ENCODE results near the gene SUPT6H. TPM values are rescaled to one million over a fixed set of nuclear protein-coding genes. Genes with fewer than 3 reads are reported as not detected.

The SUPT6H gene
- total RNA-seq, 1 experiment from 2014 or later: 15.1 TPM

GRCh38 chr17:28700830-28701492 is 39.0 kb downstream of the SUPT6H start:
- DNase-seq (ENCODE audit: low read depth): no peak

- DNase-seq (ENCODE audit: low read depth): no peak
Observed at GRCh38 chr17:28702026-28702751, 40.2 kb downstream of the SUPT6H start.

DNA sequence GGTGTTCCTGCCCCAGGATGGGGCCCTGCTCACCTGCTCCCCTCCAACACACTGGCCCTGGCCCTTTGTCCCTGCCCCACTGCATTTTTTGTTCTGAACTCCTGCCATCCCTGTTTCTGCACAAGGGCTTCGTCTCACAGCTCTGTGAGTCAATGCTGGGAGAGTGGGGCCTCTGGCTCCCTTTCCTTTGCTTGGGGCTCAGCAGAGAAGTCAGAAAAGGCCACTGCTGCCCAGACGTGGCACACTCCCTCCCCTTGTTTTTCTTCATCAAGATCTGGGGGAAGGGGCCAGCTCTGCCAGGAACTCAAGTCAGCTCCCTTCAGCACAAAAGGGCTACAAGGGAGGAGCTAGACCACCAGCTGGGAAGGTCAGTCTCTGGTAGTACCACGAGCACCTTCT is 40.7 kb downstream of the SUPT6H start:
- no peak for DNase-seq (ENCODE audit: low read depth)

- DNase-seq (ENCODE audit: low read depth): no peak
Observed at GRCh38 chr17:28703552-28704218, 41.7 kb downstream of the SUPT6H start.

GRCh38 chr17:28704219-28704858 is 42.3 kb downstream of the SUPT6H start:
- no peak for DNase-seq (ENCODE audit: low read depth)

DNA sequence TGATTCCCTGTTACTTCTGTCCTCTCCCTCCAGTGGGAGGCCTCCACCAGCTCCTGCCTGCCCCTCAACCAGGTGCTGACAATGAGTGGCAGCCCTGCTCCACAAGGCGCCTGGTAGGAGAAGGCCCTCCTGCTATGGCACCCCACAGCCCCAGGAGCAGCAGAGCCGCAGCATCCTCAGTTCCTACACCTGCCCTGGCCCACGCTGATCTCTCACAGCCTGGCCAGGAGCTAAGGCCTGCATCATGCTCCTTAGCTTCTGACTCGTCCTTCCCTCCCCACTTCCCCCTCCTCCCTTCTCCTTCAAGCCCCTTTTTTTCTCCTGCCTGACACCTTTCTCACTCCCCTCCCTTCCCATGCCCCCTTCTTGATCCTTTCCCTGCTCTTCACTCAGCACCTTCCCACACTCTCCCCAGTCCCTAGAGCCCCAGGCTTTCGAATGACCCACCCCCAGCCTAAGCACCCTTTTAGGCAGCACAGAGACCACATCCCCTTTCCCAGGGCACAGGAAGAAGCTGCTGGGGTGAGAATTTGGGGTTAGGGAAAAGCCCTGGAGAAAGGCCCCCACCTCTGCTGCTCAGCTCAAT is 43.2 kb downstream of the SUPT6H start:
- no peak for DNase-seq (ENCODE audit: low read depth)

DNA sequence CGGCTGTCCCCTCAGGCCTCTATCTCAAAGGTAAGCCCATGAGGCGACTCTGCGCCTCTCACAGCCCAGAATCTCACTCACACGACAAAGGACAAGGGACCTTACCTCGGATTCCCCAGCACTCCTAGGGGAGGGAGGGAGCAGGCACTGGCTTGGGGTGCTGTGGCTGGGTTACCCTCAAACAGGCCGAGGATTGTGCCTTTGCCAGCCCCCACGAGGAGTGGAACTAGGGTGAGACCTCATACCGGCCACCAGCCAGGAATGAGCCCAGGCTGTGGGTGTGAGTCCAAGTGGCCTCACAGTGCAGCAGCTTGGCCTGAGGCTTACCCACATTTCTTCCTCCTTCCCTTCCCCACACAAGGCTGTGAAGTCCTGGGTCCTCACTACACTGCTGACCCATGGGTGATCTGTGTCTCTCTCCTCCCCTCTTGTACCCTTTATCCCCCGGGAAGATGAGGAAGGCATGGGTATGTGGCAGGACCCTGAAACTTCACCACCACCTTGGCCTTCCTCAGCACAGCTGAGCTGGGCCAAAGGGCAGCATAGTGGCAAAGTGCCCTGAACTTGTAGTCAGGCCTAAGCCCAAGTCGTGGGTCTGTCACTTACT is 43.8 kb downstream of the SUPT6H start:
- no peak for DNase-seq (ENCODE audit: low read depth)

DNA sequence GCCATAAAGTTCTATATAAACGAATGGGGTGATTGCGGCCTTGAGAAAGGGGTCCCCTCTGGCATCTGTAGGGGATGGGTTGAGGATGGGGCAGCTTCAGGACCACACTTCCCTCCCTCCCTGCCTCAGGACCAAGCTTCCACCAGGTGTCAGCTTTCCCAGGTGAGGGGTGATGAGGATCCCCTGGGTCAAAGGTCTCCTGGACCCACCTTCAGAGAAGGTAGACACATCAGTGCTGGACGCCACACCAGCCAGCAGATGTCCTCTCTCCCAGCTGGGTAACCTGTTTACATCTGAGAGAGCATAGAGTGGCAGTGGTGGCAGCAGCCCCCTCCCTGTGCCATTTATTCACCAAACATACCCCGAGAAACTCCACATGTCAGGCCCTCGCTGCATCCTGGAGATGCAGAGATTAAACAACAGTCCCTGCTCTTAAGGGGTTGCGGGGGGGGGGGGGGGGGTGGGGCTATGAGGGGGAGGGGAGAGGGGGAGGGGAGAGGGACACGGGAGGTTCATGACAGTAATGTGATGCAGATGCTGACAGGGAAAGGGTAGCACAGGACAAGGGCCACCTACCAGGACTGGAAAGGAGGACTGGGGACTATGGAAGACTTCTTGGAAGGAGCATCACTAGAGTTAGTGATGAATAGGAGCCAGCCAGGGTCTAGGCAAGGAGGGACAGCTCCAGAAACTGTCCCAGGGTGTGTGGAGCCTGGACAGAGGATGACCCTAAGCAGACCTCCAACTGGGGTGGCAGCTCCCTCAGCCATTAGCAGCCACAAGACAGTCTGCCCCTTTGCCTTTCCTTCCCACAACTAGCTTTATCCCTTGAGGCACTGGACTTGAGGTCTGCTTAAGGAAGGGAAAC is 44.7 kb downstream of the SUPT6H start:
- DNase-seq (ENCODE audit: low read depth): no peak

DNA sequence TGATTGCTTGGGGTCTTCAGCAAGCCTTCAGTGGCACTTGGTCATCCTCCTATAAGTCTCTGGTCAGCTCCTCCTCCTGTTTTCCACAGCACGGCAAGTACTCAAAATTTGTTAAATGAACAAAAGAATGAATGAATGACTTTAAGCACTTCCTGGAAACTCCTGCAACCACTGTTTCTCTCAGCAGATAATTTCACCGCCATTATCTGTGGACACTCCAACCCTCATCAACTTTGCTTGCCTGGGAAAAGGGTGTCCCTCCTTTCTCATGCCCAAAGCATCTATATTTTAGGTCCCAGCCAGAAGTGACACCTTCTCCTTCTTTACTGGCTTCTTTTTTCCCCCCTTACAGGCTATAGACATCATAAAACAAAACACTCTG is 45.3 kb downstream of the SUPT6H start:
- no peak for DNase-seq (ENCODE audit: low read depth)

DNA sequence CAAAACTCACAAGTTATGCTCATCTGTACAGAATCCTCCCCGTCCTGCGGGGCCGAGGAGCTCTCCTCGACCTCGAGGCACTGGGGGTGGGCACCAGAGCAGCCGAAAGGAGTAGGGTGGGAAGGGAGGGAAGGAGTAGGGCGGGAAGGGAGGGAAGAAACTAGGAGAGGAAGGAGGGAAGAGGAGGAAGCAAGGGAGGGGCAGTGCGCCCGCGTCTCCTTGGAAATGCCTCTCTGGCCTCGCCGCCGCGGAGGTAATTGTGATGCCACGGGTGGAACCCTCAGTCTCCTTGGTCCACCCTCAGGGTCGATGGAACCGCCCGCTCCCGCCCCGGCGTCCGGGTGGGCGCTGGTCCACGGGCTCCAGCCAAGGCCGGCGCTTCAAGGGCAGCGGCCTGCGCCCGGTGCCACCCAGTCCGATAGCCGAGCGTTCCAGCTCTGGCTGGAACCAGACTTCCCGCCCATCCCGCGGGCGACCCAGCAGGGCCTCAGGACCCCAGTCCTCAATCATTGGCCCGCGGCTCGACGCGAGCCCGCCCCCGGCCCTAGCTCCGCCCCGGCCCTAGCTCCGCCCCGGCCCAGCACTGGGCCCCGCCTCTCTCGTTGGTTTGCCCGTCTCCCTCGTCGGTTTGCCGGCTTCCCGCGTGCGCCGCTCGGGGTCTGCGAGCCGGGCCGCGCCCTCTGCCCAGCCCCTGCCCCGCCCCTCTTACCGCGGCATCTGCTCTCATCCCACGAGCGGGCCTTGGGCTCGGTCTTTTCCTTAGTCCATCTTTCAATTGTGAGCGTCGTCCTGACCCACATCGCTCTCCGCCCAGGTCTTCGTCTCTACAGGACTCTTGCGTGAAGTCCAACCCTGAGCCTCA is 49.1 kb downstream of the SUPT6H start:
- peak; percentile 88 for DNase-seq (ENCODE audit: low read depth)

GRCh38 chr17:28711723-28712031 is 49.7 kb downstream of the SUPT6H start, which contains the start of gene PROCA1:
PROCA1 (minus strand) TSS chr17:28711888; CDS start chr17:28711660, 228 bp downstream.
- DNase-seq (ENCODE audit: low read depth): no peak

DNA sequence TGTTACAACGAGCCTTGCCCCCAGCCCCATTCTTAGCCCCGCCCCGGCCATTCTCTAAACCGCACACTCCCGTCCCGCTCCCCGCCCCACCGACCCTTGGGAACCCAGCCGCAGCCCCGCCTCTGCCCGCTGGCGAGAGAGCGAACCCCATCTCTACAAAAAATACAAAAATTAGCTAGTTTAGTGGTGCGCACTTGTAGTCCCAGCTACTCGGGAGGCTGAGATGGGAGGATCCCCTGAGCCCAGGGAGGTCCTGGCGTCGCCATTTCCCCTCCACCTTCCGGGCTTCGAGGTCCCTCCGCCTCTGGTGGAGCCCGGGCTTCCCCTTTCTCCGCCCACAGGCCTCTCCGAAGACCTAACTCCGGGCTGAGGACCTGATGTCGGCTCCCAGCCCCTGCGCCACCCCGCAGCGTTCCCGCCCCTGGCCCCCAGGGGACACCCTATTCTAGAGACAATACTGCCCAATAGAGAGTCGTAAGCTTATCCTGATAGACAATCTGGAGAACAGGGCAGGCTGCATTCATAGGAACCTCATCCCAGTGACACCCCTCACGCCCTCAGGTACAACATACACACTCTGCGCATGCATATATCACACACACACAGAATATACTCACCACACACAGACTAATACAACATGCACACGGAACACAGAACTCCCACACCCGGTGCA is 50.2 kb downstream of the SUPT6H start:
- DNase-seq (ENCODE audit: low read depth): no peak

DNA sequence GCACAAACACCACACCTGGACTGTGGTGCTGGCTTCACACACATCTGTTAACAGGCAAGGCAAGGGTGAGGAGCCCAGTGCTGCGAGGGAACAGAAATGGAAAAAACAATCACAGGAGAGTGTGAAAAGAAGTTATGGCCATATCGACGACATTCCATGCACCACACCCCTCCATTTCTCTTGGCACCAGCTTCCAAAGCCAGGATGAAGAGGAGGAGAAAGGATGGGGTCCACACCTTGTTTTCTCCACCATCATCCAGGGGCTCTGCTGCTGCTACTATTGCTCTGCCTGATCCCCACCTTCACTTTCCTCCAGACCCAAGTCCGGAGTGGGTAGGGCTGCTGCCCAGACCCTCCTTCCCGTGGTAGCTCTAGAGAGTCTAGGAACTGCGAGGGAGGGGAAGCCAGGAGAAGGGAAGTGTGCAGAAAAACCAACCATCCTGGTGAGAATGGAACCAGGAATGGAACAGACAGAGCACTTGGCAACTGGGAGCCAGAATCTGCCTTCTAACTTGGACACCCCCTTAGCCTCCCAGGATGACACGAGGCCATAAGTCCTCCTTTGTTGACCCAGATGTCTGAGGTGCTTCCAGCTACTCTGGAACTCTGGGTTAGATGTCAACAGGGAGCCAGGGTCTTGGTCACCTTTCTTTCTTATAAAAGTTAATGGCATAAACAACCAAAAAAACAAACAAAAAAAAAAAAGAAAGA is 50.9 kb downstream of the SUPT6H start:
- no peak for DNase-seq (ENCODE audit: low read depth)

DNA sequence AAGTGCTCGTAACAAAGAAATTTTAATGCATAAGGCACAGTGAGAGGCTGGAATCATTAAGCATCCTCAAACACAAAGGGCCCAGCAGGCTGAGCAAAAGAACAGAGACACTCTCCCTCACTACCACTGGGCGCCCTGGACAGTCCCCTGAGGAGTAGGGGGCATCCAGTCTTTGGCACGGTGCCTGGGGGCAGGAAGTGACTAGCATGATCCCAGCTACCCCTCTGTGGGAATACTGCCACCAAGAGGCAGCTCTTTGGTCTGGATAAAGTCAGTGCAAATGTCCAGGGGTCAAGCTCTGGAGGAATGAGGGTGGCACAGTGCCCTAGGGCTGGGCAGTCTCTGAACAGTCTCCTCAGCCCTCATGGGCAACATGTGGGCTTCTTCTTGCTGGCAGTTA is 52.3 kb downstream of the SUPT6H start:
- DNase-seq (ENCODE audit: low read depth): no peak

DNA sequence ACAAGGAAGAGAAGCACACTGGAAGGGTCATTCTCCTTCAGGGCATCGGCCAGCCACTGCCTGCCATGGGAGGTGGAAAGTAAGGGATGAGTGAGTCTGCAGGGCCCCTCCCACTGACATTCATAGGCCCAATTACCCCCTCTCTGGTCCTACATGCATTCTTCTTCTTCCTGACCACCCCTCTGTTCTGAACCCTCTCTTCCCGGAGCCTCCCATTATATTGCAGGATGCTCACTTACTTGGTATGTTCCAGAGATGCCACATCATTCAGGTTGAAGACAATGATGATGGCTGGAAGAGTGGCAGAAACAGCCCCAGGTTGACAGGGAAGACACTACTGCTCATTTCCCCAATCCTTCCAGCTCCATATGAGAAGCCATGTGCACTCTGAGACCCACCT is 53.2 kb downstream of the SUPT6H start:
- no peak for DNase-seq (ENCODE audit: low read depth)

GRCh38 chr17:28716740-28717577 is 55.0 kb downstream of the SUPT6H start:
- peak; percentile 40 for DNase-seq (ENCODE audit: low read depth)

DNA sequence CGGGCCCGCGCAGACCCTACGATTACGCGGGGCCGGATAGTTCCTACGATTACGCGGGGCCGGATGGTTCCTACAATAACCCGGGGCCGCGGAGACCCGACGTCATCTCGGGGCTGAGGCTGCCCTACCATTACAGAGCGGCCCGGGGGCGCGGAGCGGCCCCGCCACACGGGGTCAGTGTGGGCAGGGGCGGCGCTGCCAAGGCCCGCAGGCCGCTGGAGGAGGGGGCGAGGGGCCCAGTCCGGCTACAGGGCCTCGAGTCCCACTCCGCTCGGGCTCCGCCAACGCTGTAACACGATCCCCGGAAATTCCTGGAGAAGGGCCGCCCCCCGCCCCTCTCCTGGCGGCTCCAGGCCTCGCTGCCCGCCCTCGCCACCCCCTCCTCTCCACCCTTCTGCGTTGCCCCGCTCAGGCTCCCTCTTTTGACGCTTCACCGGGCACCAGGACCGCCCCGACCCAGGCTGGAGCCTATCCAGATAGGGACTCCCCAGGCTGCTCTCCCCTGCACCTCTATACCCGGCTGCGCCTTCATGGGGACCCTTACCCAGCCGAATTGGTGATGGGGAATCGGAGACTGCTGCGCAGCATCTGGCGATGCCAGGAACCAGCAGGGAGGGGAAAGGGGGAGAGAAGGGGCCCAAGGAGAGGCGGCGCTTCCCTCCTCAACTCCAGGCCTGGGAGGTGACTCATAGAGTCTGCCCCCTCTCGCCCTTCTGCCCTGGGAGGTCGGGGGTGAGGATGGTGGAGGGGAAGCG is 55.8 kb downstream of the SUPT6H start, which contains the start of gene RAB34:
RAB34 (minus strand) TSS at position 291 of the 755 bp plus-strand sequence. CDS start 602 bp downstream, outside the sequence.
- DNase-seq (ENCODE audit: low read depth): peak; percentile 85

All from RPMI7951 (cell line).